COR-L47 (cell line): ENCODE data around the gene NCK2.

ENCODE experiments used
- DNase-seq: peaks from one replicate; lab custom pipeline; 2025; lab: John Stamatoyannopoulos, UW

The NCK2 gene

DNA sequence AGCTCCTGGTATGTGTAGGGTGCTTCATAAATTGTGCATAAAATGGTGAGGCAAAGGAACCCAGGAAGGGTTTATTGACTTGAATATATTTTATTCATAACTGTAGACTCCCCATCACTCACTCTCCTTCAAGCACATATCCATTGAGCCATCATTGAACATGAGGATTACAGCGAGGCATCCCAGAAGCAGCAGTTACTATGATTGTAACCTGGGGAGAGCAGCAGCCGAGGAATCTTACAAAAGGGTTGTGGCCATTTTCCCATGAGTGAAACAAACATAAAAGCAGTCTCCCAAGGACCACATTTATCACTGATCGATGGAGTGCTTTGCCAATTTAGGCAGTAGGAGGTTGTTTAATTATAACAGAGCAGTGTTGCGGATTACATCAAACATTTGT is 183.4 kb downstream of the NCK2 start:
- DNase-seq: no peak

DNA sequence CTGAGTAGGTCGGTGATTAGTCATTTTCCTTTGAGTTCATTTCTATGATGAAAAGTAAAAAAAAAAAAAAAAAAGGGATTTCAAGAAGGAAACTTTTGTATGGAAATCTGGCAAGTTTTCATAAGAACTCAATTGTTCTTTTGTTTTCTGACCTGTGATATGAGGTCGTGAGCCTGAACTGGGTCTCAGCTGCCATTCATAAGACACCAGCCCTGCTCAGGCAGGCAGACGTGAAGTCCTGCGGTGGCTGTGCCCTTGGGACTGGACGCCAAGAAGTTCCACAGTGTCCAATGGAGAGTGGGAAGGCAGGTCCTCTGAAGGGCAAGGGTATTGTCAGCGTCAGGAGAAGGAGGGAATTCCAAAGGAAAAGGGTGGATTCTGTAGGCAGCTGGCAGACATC is 183.9 kb downstream of the NCK2 start:
- no peak for DNase-seq

DNA sequence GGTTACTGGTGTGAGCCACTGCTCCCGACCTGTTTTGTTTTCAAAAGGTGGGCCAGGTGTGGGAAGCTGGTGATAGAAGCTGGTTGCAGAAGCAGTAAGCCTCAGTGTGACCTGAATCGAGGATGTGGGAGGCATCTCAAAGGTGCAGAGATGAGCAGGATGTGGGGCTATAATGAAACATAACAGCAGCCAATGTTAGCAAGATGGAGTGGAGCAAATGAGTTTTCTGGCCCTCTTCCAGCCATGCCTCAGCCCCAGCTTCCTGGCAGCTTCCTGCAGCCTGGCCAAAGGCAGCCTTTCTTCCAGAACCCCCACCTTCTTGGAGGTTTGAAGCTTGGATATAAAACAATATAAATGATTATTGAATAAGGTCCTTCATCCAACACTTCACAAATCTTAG is 184.8 kb downstream of the NCK2 start:
- peak; percentile 3 for DNase-seq

GRCh38 chr2:105932582-105932981 is 187.9 kb downstream of the NCK2 start:
- no peak for DNase-seq

GRCh38 chr2:105933906-105934305 is 189.2 kb downstream of the NCK2 start:
- no peak for DNase-seq

GRCh38 chr2:105934467-105934866 is 189.8 kb downstream of the NCK2 start:
- no peak for DNase-seq

DNA sequence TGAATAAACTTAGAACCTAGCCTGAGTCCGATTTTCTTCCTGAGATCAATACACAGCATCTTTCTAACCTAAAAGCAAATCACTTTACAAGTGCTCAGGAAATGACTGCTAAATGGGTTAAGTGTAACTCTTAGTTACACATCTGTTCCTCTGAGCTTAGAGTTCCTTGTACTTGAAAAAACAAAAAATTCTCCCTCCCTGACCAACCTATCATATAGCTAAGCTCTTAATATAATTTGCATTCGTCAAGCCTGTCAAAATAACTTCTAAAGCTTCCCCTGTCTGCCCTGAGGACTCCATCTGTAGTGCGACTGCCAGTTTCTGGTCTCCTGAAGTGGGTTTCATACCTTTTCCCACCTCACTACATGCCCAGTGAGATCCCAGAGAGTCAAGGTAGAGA is 190.4 kb downstream of the NCK2 start:
- no peak for DNase-seq

- no peak for DNase-seq
These were observed 192.2 kb downstream of the NCK2 start for GRCh38 chr2:105936954-105937353.

- no peak for DNase-seq
These were observed 192.9 kb downstream of the NCK2 start for GRCh38 chr2:105937498-105938097.
